Cerebellar nuclear complex (tissue), 1 donor: ENCODE data around the gene OR52K1.
"Not testable (repeated sequence)": the region's sequence is repeated elsewhere in the genome, so short reads cannot be mapped to it uniquely, and the experiment has no call there.

Experiments
- DNase-seq, 2 experiments: peaks; one replicate each; lab custom pipeline; 2025; lab: John Stamatoyannopoulos, UW

OR52K1 gene

DNA sequence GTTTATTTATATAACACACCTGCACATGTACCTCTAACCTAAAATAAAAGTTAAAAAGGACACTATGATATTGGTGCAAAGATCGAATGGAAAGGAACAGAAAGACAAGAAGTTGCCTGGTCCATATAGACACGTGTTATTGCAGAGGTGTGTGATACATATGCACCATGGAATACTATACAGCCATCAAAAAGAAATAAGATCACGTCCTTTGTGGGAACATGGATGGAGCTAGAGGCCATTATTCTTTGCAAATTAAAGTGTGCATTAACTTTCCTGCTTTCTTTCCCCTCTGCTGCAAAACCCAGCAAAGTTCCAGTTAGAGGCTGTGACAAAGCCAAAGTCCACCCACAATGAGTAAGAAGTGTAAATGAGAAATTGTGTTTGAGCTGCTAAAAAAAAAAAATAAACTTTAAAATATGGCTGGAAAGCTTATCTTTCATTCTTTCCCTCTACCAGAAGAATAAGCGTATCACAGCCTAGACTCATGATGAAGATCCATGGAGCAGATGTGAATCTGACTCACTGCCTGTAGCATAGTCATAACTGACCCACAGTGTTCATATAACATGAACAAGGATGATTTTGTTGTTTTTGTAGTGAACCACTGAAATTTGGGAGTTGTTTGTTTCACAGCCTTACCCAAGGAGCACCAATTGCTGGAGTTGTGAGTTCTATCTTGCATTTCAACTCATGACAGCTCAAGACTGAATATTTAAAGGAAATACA, 9.6 kb downstream of the OR52K1 start:
- DNase-seq = no peak

DNA sequence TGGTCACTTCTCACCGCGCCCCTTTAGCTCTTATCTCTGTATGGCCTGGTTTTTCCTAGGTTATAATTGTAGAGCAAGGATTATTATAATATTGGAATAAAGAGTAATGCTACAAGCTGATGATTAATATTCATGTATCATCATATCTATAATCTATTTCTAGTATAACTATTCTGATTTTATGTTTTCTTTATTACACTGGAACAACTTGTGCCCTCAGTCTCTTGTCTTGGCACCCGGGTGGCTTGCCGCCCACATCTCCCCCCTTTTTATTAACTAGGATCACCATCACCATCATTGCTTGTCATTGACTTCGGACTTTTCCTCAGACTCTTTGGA, 11.0 kb downstream of the OR52K1 start:
- no peak for DNase-seq

DNA sequence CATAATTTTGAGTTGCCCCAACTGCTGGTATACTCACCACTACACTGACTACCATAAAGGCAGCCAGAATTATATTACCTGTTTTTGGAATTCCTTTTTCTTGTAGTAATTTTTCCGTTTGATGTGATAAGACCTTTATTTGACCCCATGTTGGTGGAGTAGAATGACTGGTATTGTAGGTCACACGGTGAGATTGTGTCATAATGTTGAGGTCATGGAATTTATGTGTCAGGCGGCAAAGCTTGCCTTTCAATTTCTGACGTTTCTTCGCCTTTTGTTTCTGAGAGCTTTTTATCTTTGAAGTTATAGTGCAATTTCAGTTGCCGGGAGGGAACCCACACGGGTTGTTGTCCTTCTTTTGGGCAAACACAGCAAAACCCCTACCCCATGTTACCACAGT, 13.0 kb downstream of the OR52K1 start:
- DNase-seq = no peak

DNA sequence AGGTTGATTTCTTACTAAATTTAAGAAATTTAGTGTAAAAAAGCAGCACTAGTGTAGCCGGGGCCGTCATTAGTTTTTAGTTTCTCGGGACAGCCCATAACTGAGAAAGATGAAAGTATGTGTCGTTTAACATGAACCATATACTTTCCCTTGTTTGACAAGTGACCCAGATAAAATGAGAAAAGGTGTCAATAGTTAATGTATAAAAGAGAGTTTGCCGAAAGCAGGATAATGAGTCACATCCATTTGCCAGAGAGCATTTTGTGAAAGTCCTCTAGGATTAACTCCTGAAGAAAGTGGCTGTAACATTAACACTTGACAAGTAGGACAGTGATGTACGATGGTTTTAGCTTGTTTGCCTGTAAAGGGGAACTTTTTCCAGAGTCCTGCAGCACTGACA, 13.5 kb downstream of the OR52K1 start:
- DNase-seq = no peak

DNA sequence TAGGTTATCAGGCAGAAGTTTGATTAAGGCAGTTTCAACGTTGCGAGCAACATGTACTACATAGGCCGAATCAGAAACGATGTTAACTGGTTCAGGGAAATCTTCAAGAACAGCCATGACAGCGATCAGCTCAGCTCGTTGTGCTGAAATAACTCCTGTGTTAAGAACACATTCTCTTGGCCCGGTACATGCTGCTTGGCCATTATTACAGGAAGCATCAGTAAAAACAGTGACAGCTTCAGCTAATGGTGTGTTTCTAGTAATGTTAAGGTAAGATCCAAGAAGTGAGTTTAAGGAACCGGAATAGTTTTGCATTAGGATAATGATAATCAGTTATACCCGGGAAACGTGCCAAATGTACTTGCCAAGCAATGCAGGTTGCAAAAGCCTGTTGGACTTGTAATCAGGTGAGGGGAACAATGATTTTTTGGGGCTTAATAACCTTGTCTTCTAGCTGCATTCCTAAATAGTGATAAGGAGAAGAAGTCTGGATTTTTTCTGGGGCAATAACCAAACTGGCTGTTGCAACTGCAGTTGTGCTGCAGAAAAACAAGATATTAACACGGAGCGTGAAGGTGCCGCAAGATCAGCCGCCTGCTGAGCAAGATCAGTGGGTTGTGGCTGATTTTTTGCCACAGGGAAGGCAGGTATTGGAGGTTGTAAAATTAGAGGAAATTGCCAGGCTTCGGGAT, 14.3 kb downstream of the OR52K1 start:
- DNase-seq = no peak

DNA sequence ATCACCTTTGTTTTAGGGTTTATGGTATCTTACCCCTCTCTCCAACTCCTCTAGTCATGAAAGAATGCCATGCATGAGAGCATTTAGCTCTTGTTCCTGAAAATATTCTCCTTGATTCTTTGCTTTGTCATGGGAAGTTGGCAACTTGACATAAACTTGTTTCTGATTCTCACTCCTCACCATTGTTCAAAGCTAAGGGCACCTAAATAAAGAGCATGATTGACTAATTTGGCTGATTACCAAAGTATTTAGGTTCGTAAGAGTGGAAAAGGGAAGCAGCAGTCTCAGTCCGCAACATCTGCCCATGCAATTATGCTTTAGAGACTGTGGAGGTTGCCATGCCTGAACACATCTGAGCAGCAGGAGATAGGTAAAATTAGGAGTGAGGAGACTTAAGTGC, 26.4 kb downstream of the OR52K1 start:
- no peak for DNase-seq

DNA sequence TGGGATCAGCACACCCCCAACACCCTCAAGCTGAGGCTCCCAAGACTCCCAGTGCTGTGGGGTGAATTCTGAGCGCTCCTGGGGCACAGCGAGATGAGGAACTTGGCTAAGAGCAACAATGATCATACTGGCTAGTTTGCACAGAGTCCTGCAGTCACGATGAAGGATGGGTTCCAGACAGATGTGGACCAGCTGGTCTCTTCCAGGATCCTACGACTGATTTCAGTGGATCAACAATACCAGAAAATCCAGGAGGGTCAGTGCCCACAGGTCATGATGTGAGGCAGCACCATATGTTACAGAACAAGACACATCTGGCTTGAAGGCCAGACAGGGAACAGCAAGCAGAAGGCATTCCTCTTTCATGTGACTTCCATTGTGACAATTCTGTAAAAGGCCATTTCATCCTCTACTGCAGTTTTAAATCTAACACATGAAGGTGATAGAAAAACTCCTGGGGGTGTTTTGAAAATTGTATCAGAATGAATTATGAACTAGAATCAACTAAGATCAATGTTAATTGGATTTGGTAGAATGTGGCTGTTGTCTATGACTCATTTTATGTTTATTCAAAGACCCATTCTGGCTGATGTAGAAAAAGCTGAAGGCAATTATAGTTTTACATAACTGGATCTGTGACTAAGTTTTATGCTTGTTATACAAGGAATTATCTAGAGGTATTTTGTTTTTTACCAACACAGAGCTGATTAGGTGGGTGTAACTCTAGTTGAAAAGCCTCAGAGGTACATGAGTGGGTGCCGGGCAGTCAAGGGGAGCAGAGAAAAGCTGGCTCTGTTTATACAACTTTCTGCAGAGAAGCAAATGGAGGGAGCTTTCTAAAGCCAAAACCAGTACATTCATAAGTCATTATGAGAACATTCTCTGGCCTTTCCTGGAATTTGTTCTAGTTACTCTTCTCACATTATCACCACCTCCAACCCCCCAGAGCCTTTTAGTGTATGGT, 29.1 kb downstream of the OR52K1 start:
- DNase-seq = no peak

DNA sequence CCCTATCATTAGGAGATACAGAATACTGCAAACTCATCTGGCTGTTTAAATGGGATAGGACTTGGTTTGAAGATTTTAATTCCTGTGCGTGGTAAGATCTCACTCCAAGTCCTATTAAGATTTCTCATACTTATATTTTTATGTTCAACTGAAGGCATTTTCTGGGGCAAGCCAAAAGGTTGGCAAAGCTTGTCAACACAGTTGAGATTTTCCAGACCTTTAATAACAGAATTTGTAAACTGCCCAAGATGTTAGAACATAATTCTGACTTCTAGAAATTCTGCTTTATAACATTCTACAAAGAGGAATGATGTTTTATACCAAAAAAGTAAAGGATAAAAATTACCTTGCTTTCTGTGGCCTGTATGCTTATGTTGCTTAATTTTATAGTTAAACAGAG, 31.8 kb downstream of the OR52K1 start:
- DNase-seq = no peak

DNA sequence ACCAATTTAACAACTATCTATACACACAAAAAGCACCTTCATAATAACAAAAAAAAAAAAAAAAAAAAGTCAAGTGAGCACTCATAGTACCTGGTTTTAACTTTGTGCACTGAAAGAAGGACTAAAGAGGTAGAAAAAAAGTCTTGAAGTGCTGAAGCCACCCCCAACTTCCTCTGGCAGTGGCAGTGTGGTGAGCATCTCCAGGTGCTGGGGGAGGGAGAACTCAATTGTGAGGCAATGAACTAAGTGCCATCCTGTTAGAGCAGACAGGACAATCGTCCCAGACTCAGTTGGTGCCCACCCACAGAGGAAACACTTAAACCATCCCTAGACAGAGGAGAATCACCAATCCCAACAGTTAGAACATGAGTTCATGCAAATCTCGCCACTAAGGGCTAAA, 39.9 kb downstream of the OR52K1 start:
- DNase-seq = no peak

DNA sequence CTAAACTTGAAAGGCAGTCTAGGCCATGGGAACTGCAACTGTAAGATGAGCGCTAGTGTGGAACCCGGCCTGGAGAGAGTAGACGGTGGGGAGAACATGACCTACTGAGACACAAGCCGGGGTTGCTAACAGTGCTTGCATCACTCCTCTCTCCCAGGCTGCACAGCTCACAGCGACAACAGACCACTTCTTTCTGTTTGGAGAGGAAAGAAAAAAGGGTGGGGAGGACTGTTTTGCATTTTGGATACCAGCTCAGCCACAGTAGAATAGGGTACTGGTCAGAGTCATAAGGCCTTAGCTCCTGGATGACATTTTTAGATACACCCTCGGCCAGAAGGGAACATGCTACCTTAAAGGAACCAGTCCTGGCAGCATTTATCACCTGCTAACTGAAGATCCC, 40.3 kb downstream of the OR52K1 start:
- no peak for DNase-seq

DNA sequence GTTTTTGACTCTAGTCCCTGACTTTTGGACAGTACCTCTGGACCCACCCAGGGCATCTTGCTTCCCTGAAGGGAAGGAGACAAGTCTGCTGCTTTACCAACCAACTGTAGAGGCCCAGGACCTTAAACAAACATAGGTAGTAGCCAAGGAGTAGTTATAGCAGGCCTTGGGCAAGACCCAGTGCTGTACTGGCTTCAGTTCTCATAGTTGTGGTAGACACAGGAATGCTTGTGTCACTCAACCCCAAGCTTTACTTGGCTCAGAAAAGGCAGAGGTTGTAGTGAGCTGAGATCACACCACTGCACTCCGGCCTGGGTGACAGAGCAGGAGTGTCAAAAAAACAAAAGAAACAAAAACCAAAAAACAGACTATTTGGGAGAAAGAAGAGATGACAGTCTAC, 41.2 kb downstream of the OR52K1 start:
- no peak for DNase-seq

DNA sequence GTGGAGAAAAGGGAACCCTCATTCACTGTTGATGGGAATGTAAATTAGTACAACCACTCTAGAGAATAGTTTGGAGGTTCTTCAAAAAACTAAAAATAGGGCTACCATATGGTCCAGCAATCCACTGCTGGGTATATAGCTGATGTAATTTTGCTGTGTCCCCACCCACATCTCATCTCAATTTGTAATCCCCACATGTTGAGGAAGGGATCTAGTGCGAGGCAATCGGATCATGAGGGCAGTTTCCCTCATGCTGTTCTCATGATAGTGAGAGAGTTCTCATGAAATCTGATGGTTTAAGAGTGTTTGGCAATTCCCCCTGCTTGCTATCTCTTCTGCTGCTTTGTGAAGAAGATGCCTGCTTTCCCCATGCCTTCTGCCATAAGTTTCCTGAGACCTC, 45.5 kb downstream of the OR52K1 start:
- DNase-seq = no peak

DNA sequence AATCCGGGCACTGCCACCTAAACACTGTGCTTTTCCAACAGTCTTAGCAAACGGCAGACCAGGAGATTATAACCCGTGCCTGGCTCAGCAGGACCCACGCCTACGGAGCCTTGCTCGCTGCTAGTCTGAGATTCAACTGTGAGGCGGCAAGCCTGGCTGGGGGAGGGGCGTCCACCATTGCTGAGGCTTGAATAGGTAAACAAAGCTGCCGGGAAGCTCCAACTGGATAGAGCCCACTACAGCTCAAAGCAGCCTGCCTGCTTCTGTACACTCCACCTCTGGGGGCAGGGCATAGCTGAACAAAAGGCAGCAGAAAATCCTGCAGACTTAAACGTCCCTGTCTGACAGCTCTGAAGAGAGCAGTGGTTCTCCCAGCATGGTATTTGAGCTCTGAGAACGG, 49.2 kb downstream of the OR52K1 start:
- not testable (repeated sequence) for DNase-seq

DNA sequence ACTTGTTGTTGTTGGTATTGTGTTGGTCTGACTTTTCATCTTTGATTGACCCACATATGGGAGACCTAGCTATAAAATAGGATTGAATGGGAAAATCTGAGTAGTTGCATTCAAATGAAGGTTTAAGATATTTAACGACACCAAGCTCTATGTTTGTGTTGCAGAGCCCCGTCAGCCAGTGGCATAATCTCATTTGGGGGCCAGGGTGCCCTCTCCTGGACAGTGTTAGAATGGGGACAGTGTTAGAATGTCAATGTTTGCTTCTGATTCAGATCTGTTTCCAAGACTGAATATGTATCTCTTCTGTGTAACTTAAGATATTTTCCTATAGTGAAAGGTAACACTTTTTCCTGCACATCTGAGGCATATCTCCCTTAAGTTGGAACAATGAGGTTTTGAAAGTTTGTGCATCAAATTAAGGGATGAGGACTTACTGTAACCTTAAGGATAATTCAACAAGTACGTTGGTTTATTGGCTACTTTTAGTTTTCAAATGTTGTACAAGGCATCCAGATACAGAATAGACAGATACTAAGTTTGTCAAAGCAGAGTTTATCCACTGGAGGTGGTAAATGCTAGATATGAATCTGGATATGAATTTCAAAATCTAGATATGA, 57.3 kb downstream of the OR52K1 start:
- DNase-seq = no peak

DNA sequence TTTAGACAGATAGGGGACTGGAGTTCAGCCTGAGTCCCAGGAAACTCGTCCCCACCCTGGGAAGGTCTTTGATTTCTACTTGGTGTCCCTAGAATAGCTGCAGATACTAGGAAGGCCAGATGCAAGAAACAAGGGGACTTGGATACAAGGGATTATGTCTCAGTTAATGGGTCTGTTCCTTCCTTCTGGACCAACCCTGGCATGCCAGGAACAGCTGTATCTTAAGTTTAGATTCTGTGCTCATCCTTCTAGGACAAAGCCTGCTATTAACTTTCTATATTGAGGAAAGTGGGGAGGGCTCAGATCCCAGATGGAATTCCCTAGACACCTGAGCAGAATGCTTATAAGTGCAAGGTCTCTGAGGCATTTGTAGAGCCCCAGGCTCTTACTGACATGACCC, 58.6 kb downstream of the OR52K1 start:
- DNase-seq = no peak
